ENCODE data around the gene NPY.

Gene NPY

DNA sequence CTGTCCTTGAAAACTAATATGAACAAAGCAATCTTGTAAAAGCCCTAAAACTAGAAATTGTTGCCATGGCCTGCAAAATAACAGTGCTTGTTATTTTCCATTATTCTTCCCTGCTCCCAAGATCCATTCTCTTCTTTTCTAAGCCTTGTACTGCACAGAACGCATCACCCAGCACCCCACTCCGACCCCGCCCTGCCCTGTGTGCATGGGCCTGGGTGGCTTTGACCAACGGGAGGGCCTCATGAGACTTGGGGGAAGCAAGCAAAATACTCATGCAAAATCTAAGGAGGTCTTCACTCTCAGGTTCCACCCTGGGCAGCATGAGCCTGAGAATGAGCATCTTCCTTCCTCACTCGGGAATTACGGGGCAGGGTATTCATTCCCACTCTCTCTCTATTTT, 32.4 kb downstream of the NPY start:
- no peak for DNase-seq

DNA sequence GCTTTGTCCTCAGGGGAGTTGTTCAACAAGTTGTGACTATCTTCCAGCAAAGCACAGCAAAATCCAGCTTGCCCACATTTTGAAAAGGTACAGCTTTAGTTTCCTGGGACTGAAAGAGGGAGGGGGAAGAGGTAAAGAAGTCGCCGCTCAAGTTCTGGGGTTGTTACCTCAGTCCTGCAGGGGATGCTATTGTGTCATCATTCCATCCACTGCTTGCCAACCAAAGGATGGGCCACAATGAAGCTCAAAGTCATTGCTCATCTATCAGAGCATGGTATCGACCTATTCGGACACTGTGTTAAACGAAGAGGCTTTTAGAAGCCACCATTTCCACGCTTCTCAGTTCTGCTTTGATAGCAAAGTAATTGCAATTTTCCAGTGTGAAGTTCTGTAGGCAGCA, 34.3 kb downstream of the NPY start:
- DNase-seq = no peak

DNA sequence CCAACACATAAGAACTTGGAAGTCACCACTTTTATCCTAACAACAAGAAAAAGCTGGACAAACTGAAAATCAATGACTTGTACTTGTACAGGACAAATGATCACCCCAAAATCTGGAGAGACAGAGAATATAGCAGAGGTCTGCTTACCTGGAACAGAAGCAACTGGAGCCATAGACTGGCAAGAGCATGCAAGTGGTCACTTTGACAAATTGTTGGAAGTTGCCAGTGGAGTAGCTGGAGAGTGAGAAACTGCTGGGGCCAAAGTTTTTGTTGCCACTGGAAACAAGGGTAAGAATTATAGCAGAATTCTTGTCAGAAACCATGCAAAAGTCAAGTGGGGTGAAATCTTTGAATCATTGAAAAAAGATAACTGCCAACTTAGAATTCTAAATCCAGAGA, 35.2 kb downstream of the NPY start:
- DNase-seq = no peak

DNA sequence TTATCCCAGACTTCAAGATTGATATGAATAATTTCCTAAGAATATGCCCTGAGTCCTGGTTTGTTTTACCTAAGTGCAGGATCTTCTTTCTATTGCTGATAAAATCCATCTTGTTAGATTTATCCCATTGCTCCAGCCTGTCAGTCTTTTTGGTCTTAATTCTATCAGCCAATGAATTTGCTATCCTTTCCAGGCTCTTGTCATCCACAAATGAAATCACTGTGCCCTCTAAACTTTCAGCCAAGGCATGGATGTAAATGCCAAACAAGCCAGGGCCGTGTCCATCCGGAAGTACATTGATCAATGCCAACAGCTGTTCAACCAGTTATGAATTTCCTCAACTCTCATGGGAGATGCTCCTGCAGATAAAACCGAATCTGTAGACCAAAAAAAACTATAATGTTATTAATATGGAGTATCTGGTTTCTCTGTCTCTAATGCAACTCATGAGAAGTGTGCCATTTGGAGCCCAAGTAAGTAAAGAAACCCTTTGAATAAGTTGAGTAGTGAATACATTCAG, 40.0 kb downstream of the NPY start:
- DNase-seq = no peak

DNA sequence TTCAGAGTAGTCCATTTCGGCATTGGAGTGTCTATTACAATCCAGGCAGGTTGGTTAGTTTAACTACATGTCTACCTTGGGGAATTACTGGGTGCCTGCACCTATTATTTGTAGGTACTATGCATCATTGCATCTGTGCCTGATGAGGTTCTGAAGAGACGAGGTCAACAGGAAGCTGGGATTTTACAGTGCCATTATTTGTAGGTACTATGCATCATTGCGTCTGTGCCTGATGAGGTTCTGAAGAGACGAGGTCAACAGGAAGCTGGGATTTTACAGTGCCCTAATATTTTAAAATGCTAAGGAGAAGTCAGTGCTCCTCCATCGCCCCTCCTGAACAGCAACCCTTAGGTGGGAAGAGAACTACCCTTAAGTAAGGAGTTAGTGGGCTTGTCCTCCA, 41.7 kb downstream of the NPY start:
- DNase-seq = no peak

DNA sequence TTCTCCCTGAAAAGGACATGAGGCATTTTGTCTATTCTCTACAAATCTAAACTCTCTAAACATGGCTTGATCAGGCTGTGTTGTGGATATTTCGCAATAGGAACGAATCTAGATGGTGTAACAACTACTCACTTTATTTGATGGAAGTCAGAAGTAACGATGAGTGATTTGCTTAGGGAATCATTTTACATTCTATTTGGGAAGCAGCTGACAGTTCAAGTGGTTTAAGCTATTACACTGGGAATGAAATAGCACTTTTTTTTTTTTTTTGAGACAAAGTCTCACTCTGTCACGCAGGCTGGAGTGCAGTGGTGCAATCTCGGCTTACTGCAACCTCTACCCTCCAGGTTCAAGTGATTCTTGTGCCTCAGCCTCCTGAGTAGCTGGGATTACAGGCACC, 44.1 kb downstream of the NPY start:
- no peak for DNase-seq

DNA sequence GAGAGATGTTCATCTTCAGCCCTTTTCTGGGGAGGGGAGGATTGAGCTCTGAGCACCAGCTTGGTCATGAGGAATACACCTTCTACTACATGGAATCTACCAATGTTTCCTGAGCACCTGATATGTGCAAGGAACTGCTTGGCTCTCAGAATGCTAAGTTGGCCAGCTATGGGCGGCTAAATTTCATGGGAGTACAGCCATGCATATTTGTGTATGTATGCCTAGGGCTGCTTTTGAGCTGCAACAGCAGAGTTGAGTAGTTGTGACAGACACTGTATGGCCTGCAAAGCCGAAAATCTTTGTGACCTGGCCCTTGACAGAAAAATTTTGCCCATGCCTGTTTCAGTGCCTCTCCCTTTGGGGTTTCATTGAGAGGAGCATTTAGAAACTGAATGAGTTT, 44.9 kb downstream of the NPY start:
- no peak for DNase-seq

DNA sequence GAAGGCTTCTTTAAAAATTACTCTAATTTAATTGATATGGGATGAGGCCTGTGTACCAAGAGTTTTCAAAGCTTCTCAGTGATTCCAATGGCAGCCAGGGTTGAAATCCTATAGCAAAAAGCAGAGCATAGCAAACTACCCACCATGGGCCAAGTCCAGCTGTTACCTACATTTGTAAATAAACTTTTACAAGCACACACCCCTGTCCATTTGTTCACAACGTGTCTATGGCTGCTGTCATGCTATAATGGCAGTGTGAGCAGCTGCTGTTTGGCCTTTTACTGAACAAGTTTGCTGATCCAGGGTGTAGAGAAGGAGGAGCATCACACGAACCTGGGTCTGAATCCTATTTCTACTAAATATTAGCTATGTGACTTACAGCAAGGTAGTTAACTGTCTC, 50.0 kb downstream of the NPY start:
- DNase-seq = no peak

DNA sequence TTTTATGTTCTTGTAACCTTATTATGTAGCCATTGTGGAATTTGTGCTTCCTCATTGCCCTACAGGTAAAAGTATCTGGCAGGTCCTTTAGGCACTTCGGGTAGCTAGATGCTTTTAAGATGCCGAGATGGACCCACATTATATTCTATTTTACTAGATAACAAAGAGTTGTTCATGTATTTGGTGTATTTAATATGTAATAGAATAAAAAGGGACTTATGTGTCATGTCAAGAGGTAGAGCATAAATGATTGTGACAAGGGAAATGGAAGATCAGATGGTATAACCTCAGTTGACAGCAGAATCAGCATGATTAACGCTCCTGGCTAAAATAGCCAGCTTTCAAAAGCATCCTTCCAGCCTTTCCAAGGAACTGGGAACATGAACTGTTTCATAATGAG, 50.6 kb downstream of the NPY start:
- no peak for DNase-seq

DNA sequence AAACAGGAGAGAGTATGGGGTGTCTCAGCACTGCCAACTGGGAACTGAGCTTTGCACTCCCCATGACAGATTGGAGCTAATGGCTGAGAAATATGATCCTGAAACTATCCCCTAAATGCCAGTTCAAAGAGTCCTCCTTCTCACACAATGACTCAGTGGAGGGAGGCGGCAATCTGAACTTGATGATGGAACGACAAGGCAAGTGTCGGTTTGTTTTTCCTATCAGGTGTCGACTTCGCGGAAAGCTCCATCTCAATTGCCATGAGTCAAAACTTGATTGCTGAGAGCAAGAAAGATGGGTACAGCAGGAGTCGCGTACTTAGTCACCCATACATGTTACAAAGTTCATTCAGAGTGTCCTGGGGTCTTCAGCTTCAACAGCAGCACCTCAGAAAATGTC, 52.5 kb downstream of the NPY start:
- no peak for DNase-seq

DNA sequence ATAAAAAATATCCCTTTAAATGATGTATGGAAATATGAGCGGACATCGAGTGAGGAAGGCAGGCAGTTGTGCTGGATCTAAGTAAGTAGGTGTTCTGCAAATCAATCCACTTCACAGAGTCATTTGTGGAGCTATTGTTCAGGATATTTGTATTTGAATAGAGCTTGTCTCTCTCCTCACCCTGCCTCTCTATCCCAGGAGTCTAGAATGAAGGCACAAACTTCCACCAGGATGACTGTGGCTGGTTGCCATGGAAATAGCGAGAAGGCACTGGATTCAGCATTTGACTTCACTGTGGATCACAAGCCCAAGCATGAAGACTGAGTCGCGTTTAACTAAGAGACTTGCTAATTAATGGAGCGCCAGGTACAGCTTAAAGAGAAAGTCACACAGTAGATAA, 53.2 kb downstream of the NPY start:
- DNase-seq = no peak

DNA sequence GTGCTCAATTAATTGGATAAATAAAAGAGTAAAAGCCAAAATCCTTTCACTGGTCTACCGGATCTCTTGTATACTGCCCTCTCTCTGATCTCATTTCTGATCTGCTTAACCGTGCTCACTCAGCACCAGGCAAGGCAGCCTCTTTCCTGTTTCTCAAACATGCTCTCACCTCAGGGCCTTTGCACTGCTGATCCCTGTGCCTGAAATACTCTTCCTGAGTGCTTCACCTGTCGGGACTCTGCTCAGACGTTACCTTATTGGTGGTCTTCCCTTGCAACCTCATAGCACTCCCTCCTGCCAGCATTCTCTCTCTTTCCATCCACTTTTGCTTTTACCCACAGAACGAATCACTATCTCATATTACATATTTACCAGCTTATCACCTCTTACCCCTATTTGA, 55.6 kb downstream of the NPY start:
- no peak for DNase-seq

DNA sequence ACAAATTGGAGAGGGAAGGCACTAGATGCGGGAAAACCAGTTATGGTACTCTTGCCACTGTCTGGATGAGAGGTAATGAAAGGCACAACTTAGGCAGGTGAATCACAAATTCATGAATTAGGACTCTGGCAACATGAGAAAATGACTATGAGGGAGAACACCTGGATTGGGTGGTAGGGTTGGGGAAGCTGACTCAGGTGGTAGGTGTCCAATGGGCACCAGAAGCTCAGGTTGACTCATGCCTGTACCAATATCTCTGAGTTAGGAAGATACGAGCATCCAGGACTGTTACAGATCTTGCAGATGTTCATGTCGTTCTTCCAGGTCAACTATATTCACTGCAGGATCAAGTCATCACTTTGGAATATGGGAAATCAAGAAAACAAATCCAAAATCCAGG, 56.7 kb downstream of the NPY start:
- no peak for DNase-seq

All from NCI-H1930 (cell line).